PC-3 (cell line): ENCODE data around the gene ESX1. TPM values are rescaled to one million over a fixed set of nuclear protein-coding genes. Genes with fewer than 3 reads are reported as not detected.

Experiments used
- ATAC-seq: fragments of 200-7000 bp; cut with Tn5 transposase; 2 replicates; pipeline ENCODE4 v1.9.1; 2020; ENCODE audit warnings: mild to moderate bottlenecking, moderate library complexity
- BruUV-seq: library from RNA; stranded (reverse); fragments of 400-500 nt; replicated peaks from 2 replicates; lab custom pipeline; 2021; lab: Mats Ljungman, UMichigan
- CTCF ChIA-PET: fragments of 300-600 bp; sonication (Branson Sonifier 250); formaldehyde crosslinking; loops from one replicate; lab custom pipeline; 2022; ENCODE audit warnings: antibody characterized with exemption; lab: Charles Lee
- POLR2A ChIA-PET: fragments of 300-600 bp; sonication (Branson Sonifier 250); formaldehyde crosslinking; loops from one replicate; lab custom pipeline; 2022; ENCODE audit warnings: antibody characterized with exemption; ENCODE audit not compliant: unreplicated experiment; lab: Charles Lee
- DNase-seq: peaks from one replicate; pipeline ENCODE4 v3.0.0-alpha.2; 2015
- H2AFZ ChIP-seq: fragments of 300-600 bp; sonication (generic); 2 replicates; pipeline ENCODE4 v1.6.0; 2016; ENCODE audit warnings: antibody characterized with exemption, low read length
- H3F3A ChIP-seq: fragments of 300-600 bp; sonication (generic); one replicate; pipeline ENCODE4 v1.6.0; 2017; ENCODE audit warnings: antibody characterized with exemption, low read length, control low read depth, mild to moderate bottlenecking; ENCODE audit not compliant: unreplicated experiment
- H3K27ac ChIP-seq: fragments of 300-600 bp; sonication (generic); 2 replicates; pipeline ENCODE4 v1.5.1; 2016; ENCODE audit warnings: mild to moderate bottlenecking, low read length
- H3K27me3 ChIP-seq: fragments of 300-600 bp; sonication (generic); 2 replicates; pipeline ENCODE4 v1.6.1; 2016; ENCODE audit warnings: low read length, mixed read lengths
- H3K36me3 ChIP-seq: fragments of 300-600 bp; sonication (generic); 2 replicates; pipeline ENCODE4 v1.6.1; 2016; ENCODE audit warnings: low read depth, mixed run types, low read length, mixed read lengths
- H3K4me1 ChIP-seq: fragments of 300-600 bp; sonication (generic); 2 replicates; pipeline ENCODE4 v1.5.1; 2016; ENCODE audit warnings: low read length; ENCODE audit not compliant: insufficient read depth
- H3K4me2 ChIP-seq: fragments of 300-600 bp; sonication (generic); 2 replicates; pipeline ENCODE4 v1.6.0; 2016; ENCODE audit warnings: low read length
- H3K4me3 ChIP-seq: fragments of 300-600 bp; sonication (generic); 2 replicates; pipeline ENCODE4 v1.5.1; 2016; ENCODE audit warnings: mild to moderate bottlenecking, low read length, mixed read lengths
- H3K79me2 ChIP-seq: fragments of 300-600 bp; sonication (generic); 2 replicates; pipeline ENCODE4 v1.6.1; 2017; ENCODE audit warnings: low read length, mixed read lengths
- H3K9ac ChIP-seq: fragments of 300-600 bp; sonication (generic); 2 replicates; pipeline ENCODE4 v1.6.0; 2016; ENCODE audit warnings: mild to moderate bottlenecking, low read length
- H3K9me2 ChIP-seq: fragments of 300-600 bp; sonication (generic); replicated peaks from 2 replicates; pipeline ENCODE4 v1.6.1; 2016; ENCODE audit warnings: mixed run types, low read length, mixed read lengths
- H3K9me3 ChIP-seq: fragments of 300-600 bp; sonication (generic); 2 replicates; pipeline ENCODE4 v1.6.1; 2016; ENCODE audit warnings: low read length, mixed read lengths
- H4K20me1 ChIP-seq: fragments of 300-600 bp; sonication (generic); 2 replicates; pipeline ENCODE4 v1.6.1; 2016; ENCODE audit warnings: low read length, mixed read lengths
- CTCF ChIP-seq: fragments of 300-600 bp; sonication (generic); conservative IDR thresholded peaks from 2 replicates; pipeline ENCODE4 v1.5.1; 2017; ENCODE audit warnings: antibody characterized with exemption, low read depth, mild to moderate bottlenecking, low read length
- EZH2 ChIP-seq: fragments of 300-600 bp; sonication (generic); IDR thresholded peaks from one replicate; pipeline ENCODE4 v1.6.1; 2017; ENCODE audit warnings: antibody characterized with exemption, mild to moderate bottlenecking, low read length; ENCODE audit not compliant: unreplicated experiment
- EZH2phosphoT487 ChIP-seq: fragments of 300-600 bp; sonication (generic); IDR thresholded peaks from 2 replicates; pipeline ENCODE4 v1.6.1; 2018; ENCODE audit warnings: mild to moderate bottlenecking, antibody characterized with exemption, low read length, borderline replicate concordance
- intact Hi-C: fragments of 100-400 bp; cut with micrococcal nuclease; formaldehyde crosslinking; loops from 2 replicates; pipeline ENCODE4 v1.9.0; 2023
- total RNA-seq: library from RNA; depleted of rRNA; stranded (reverse); fragments of >200 nt; gene quantifications from 2 replicates; pipeline ENCODE4 v1.2.3, GENCODE V29; 2014

ESX1 gene
- total RNA-seq, 1 experiment from 2014 or later: not detected

- Histone ChIP-seq H3K27ac (no peak overlapping the region), H3K9me2 (no peaks in the 10 kb centered on the region), H3F3A (no peaks in the 10 kb centered on the region), H3K4me2 (no peak overlapping the region), H3K79me2 (no peaks in the 10 kb centered on the region), H3K27me3 (no peaks in the 10 kb centered on the region), H3K9ac (no peak overlapping the region), H3K9me3 (no peaks in the 10 kb centered on the region), H2AFZ (no peak overlapping the region), H3K4me3 (no peak overlapping the region), H3K4me1 (no peaks in the 10 kb centered on the region), H3K36me3 (no peaks in the 10 kb centered on the region), H4K20me1 (no peaks in the 10 kb centered on the region)
- ChIA-PET CTCF (no interaction called here), POLR2A (no interaction called here)
- no TSS peak for BruUV-seq
- DNase-seq (no peak), ATAC-seq (no peak)
- TF ChIP-seq CTCF: no peak
- no peak for TF ChIP-seq EZH2phosphoT487
- TF ChIP-seq EZH2: no peak
- intact Hi-C loops: no loop called here
Observed at GRCh38 chrX:104282166-104282725, 27.5 kb upstream of the ESX1 start.

- no peaks in the 10 kb centered on the region for H3F3A ChIP-seq
- CTCF ChIA-PET: no interaction called here
- H3K4me3 ChIP-seq: no peak overlapping the region
- no peaks in the 10 kb centered on the region for H3K9me3 ChIP-seq
- intact Hi-C loops: no loop called here
- H3K4me2 ChIP-seq: no peak overlapping the region
- no peak overlapping the region for H3K9ac ChIP-seq
- no peak overlapping the region for H3K27ac ChIP-seq
- no peaks in the 10 kb centered on the region for H3K4me1 ChIP-seq
- no peaks in the 10 kb centered on the region for H3K27me3 ChIP-seq
- TF ChIP-seq EZH2phosphoT487 (no peak), CTCF (no peak), EZH2 (no peak)
- no peak for ATAC-seq
- no peak overlapping the region for H2AFZ ChIP-seq
- no TSS peak for BruUV-seq
- POLR2A ChIA-PET: no interaction called here
- H4K20me1 ChIP-seq: no peaks in the 10 kb centered on the region
- no peak for DNase-seq
- H3K79me2 ChIP-seq: no peaks in the 10 kb centered on the region
- no peaks in the 10 kb centered on the region for H3K36me3 ChIP-seq
- no peaks in the 10 kb centered on the region for H3K9me2 ChIP-seq
Observed at GRCh38 chrX:104281564-104281963, 26.8 kb upstream of the ESX1 start.

- H2AFZ ChIP-seq: no peak overlapping the region
- H3K79me2 ChIP-seq: no peaks in the 10 kb centered on the region
- ATAC-seq (no peak), DNase-seq (no peak)
- H4K20me1 ChIP-seq: no peaks in the 10 kb centered on the region
- no peaks in the 10 kb centered on the region for H3K4me1 ChIP-seq
- TF ChIP-seq EZH2phosphoT487 (no peak), CTCF (no peak), EZH2 (no peak)
- no peaks in the 10 kb centered on the region for H3K9me3 ChIP-seq
- no peak overlapping the region for H3K9ac ChIP-seq
- no peak overlapping the region for H3K27ac ChIP-seq
- no peaks in the 10 kb centered on the region for H3K9me2 ChIP-seq
- H3K4me2 ChIP-seq: no peak overlapping the region
- no peaks in the 10 kb centered on the region for H3K27me3 ChIP-seq
- CTCF ChIA-PET: no interaction called here
- no peaks in the 10 kb centered on the region for H3K36me3 ChIP-seq
- no peaks in the 10 kb centered on the region for H3F3A ChIP-seq
- BruUV-seq: no TSS peak
- intact Hi-C loops: no loop called here
- POLR2A ChIA-PET: no interaction called here
- no peak overlapping the region for H3K4me3 ChIP-seq
Observed at GRCh38 chrX:104280609-104281008, 25.9 kb upstream of the ESX1 start.
